Fibroblast of pulmonary artery (primary cell): Measurements from ENCODE around the gene PTPRN2.

Source experiments
- DNase-seq: peaks from one replicate; pipeline ENCODE4 v3.0.0-alpha.2; 2010; ENCODE audit warnings: low read depth
- H3K4me3 ChIP-seq: replicated peaks from 2 replicates; pipeline ENCODE4 v1.5.1; 2011; ENCODE audit warnings: low read depth, mild to moderate bottlenecking, control low read depth, low read length, moderate library complexity
- CTCF ChIP-seq: IDR thresholded peaks from 2 replicates; pipeline ENCODE4 v1.5.1; 2011; ENCODE audit warnings: mild to moderate bottlenecking, control low read depth, low read length, inconsistent platforms; ENCODE audit errors: missing control alignments

PTPRN2 gene

DNA sequence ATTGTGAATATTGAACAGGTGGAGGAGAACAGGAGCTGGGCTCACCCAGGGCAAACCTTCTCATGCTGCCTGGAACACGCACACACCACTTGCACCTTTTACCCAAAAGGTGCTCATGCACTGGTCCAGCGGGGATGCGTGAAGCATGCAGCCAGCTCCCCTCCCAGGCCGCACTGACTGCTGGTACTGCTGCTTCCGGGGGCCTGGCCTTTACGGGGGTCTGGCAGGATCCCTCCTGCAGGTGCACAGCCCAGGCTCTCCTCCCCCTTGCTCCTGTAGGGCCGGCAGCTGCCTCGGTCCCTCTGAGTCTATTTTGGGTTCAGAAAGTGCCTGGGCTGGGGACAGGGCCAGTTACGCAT, 1029.1 kb downstream of the PTPRN2 start:
- H3K4me3 ChIP-seq, result no peak overlapping the region
- no peak for TF ChIP-seq CTCF
- no peak for DNase-seq

- DNase-seq, result no peak
- H3K4me3 ChIP-seq, result no peak overlapping the region
- no peak for TF ChIP-seq CTCF
These were observed 1029.6 kb downstream of the PTPRN2 start for GRCh38 chr7:157558061-157558460.

GRCh38 chr7:157557263-157557662, 1030.4 kb downstream of the PTPRN2 start:
- no peak for TF ChIP-seq CTCF
- DNase-seq, result no peak
- H3K4me3 ChIP-seq, result no peak overlapping the region

DNA sequence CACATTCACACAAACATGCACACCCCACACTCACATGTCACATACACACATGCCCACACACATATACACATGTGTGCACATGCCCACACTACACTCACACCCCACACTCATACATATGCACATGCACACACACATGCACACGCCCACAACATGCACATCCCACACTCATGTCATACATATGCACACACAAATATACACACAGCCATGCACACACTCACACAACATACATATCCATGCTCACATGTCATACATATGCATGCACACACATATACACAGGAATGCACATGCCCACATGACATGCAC, 1031.0 kb downstream of the PTPRN2 start:
- no peak overlapping the region for H3K4me3 ChIP-seq
- TF ChIP-seq CTCF, result no peak
- DNase-seq, result no peak

DNA sequence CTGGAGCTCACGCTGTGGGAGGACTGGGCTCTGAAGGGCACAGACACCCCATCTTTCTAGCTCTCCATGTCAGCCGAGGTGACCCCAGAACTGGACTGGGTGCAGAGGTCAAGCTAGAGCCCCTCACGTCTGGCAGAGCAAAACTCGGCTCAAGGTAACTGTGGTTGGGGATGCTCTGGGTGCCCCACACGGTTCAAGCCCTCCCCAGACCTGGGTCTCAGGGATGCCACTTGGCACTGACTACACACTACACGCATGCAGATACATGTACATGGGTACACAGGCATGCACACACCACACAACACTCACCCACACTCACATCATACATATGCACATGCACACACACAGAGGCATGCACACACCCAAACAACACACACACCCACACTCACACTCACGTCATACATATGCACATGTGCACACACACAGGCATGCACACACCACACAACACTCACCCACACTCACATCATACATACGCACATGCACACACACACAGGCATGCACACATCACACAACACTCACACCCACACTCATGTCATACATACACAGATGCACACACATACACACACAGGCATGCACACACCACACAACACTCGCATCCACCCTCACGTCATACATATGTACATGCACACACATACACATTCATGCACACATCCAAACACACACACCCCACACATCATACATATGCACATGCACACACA, 1031.5 kb downstream of the PTPRN2 start:
- H3K4me3 ChIP-seq, result no peak overlapping the region

DNA sequence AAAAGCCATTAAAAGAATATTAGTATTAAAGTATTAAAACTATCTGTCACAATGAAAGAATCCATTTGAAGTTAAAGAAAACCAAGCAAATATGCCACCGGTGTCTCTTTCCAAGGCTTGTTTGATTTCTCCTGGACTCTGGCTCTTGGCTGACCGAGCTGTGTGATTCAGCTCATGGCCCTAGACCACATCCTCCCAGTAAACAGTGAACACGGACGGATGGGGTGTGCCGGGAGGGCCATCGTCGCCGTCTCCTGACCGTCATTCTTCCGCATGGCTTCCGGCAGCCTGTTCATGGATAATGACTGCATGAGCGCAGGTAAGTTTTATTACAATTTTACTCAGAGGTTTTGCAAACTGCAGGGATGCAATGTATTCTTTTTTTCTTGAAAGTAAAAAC, 1032.3 kb downstream of the PTPRN2 start:
- peak; percentile 1 for DNase-seq
- no peak overlapping the region for H3K4me3 ChIP-seq
- no peak for TF ChIP-seq CTCF

More for the DNA sequence above, 1031.5 kb downstream of the PTPRN2 start:
- no peak for TF ChIP-seq CTCF
- no peak for DNase-seq
